HepG2 (cell line): Measurements from ENCODE around the gene ABAT. TPM values are rescaled to one million over a fixed set of nuclear protein-coding genes. Genes with fewer than 3 reads are reported as not detected.

Source experiments
- CREM ChIP-seq, 2 experiments: sonication (generic) in 1 of 2; formaldehyde crosslinking in 1 of 2; IDR thresholded peaks; 2 replicates each; pipeline versions ENCODE4 v1.4.0 to v1.6.1; 2016 to 2020; ENCODE audit warnings: antibody characterized with exemption in 1 of 2, mild to moderate bottlenecking in 1 of 2, missing genetic modification reagents in 1 of 2
- HIVEP1 ChIP-seq: sonication (generic); formaldehyde crosslinking; IDR thresholded peaks from 2 replicates; pipeline ENCODE4 v1.4.0; 2020; ENCODE audit warnings: mild to moderate bottlenecking, missing genetic modification reagents
- MIXL1 ChIP-seq: IDR thresholded peaks from 2 replicates; pipeline ENCODE4 v1.6.1; 2016
- NFKB2 ChIP-seq: sonication (generic); formaldehyde crosslinking; IDR thresholded peaks from 2 replicates; pipeline ENCODE4 v1.4.0; 2020; ENCODE audit warnings: missing genetic modification reagents, borderline replicate concordance
- PITX1 ChIP-seq: sonication (generic); formaldehyde crosslinking; IDR thresholded peaks from 2 replicates; pipeline ENCODE4 v1.5.1; 2020; ENCODE audit warnings: mild to moderate bottlenecking, missing genetic modification reagents
- RBM22 ChIP-seq: fragments of 200-400 bp; formaldehyde crosslinking; optimal IDR thresholded peaks from 2 replicates; pipeline ENCODE3; 2017; ENCODE audit warnings: mild to moderate bottlenecking, low read length, moderate library complexity
- ZNF567 ChIP-seq: sonication (generic); formaldehyde crosslinking; IDR thresholded peaks from 2 replicates; pipeline ENCODE4 v1.8.1; 2023; ENCODE audit warnings: mild to moderate bottlenecking, missing genetic modification reagents, borderline replicate concordance
- polyA plus RNA-seq, 8 experiments: library from polyadenylated mRNA; depleted of rRNA in 3 of 8; stranded (reverse) in 7 of 8; unstranded in 1 of 8; fragments of >200 nt; fragmentation: Illumina TruSeq in 4 of 8; extraction: Trizol in 4 of 8; gene quantifications; 2 replicates each; pipeline versions ENCODE4 v1.2.1 to v1.2.3, GENCODE V29; 2011 to 2016; ENCODE audit warnings: low read depth in 4 of 8, missing spikeins in 1 of 8, mixed read lengths in 1 of 8; ENCODE audit not compliant: insufficient read depth in 1 of 8
- total RNA-seq, 5 experiments: library from RNA; depleted of rRNA; stranded (reverse); fragments of >200 nt; fragmentation: Illumina TruSeq; extraction: Trizol; gene quantifications; 2 replicates each; pipeline ENCODE4 v1.2.3, GENCODE V29; 2016; ENCODE audit warnings: low read depth in 1 of 5
- TF ChIP-seq, protein P1 (sequence below), 2 experiments: fragments of 450-650 bp in 1 of 2; sonication (generic) in 1 of 2; formaldehyde crosslinking in 1 of 2; IDR thresholded peaks; 2 replicates each; pipeline versions ENCODE4 v1.6.1 to v1.8.0; 2016 to 2022; ENCODE audit warnings: antibody characterized with exemption in 1 of 2, mild to moderate bottlenecking in 1 of 2, missing genetic modification reagents in 1 of 2
- TF ChIP-seq, protein P2 (sequence below): sonication (generic); formaldehyde crosslinking; IDR thresholded peaks from 2 replicates; pipeline ENCODE4 v1.9.0; 2021; ENCODE audit warnings: missing genetic modification reagents, mild to moderate bottlenecking, borderline replicate concordance
- TF ChIP-seq, protein P3 (sequence below): sonication (generic); formaldehyde crosslinking; IDR thresholded peaks from one replicate; pipeline ENCODE4 v1.5.1; 2020; ENCODE audit warnings: mild to moderate bottlenecking, missing genetic modification reagents; ENCODE audit errors: not compliant biosample characterization

ABAT gene
- total and polyA plus RNA-seq, 2 of the 13 experiments (the other 11 are each of a cell fraction or from before 2014, with no cell fraction given): 47.6 to 97.3 TPM

DNA sequence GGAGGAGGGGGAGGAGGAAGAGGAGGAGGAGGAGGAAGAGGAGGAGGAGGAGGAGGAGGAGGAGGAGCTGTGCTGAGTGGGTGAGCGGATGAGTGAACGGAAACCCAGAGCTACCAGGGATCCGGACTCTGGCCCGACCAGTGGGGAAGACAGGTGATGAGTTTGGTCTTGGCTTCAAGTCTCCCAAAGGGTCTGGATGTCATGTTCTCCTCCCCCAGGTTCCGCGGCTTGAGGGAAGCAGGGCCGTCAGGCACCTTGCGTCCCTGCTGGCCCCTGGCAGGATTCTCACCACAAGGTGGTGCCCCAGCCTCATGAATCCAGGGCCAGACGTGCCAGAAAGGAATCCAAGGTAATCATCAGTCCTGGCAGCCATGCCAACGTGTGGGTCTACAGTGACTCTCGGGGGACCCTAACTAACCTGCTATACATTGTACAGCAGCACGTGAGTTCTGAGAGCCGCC is 13.5 kb upstream of the ABAT start (continued):
- TF ChIP-seq, protein P1, sequence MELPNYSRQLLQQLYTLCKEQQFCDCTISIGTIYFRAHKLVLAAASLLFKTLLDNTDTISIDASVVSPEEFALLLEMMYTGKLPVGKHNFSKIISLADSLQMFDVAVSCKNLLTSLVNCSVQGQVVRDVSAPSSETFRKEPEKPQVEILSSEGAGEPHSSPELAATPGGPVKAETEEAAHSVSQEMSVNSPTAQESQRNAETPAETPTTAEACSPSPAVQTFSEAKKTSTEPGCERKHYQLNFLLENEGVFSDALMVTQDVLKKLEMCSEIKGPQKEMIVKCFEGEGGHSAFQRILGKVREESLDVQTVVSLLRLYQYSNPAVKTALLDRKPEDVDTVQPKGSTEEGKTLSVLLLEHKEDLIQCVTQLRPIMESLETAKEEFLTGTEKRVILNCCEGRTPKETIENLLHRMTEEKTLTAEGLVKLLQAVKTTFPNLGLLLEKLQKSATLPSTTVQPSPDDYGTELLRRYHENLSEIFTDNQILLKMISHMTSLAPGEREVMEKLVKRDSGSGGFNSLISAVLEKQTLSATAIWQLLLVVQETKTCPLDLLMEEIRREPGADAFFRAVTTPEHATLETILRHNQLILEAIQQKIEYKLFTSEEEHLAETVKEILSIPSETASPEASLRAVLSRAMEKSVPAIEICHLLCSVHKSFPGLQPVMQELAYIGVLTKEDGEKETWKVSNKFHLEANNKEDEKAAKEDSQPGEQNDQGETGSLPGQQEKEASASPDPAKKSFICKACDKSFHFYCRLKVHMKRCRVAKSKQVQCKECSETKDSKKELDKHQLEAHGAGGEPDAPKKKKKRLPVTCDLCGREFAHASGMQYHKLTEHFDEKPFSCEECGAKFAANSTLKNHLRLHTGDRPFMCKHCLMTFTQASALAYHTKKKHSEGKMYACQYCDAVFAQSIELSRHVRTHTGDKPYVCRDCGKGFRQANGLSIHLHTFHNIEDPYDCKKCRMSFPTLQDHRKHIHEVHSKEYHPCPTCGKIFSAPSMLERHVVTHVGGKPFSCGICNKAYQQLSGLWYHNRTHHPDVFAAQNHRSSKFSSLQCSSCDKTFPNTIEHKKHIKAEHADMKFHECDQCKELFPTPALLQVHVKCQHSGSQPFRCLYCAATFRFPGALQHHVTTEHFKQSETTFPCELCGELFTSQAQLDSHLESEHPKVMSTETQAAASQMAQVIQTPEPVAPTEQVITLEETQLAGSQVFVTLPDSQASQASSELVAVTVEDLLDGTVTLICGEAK (IDR thresholded peaks at IDR 0.05): no peak
- TF ChIP-seq, protein P1 (CRISPR knock-in tag; IDR thresholded peaks at IDR 0.05): no peak
- no peak for TF ChIP-seq CREM (IDR thresholded peaks at IDR 0.05)
- TF ChIP-seq CREM (CRISPR knock-in tag; IDR thresholded peaks at IDR 0.05): no peak
- TF ChIP-seq, protein P2, sequence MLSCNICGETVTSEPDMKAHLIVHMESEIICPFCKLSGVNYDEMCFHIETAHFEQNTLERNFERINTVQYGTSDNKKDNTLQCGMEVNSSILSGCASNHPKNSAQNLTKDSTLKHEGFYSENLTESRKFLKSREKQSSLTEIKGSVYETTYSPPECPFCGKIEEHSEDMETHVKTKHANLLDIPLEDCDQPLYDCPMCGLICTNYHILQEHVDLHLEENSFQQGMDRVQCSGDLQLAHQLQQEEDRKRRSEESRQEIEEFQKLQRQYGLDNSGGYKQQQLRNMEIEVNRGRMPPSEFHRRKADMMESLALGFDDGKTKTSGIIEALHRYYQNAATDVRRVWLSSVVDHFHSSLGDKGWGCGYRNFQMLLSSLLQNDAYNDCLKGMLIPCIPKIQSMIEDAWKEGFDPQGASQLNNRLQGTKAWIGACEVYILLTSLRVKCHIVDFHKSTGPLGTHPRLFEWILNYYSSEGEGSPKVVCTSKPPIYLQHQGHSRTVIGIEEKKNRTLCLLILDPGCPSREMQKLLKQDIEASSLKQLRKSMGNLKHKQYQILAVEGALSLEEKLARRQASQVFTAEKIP (CRISPR knock-in tag): no peak
- no peak; the same call in 1 of the 2 replicates for TF ChIP-seq NFKB2 (CRISPR knock-in tag)
- TF ChIP-seq PITX1 (CRISPR knock-in tag): no peak
- TF ChIP-seq RBM22: no peak
- TF ChIP-seq, protein P3, sequence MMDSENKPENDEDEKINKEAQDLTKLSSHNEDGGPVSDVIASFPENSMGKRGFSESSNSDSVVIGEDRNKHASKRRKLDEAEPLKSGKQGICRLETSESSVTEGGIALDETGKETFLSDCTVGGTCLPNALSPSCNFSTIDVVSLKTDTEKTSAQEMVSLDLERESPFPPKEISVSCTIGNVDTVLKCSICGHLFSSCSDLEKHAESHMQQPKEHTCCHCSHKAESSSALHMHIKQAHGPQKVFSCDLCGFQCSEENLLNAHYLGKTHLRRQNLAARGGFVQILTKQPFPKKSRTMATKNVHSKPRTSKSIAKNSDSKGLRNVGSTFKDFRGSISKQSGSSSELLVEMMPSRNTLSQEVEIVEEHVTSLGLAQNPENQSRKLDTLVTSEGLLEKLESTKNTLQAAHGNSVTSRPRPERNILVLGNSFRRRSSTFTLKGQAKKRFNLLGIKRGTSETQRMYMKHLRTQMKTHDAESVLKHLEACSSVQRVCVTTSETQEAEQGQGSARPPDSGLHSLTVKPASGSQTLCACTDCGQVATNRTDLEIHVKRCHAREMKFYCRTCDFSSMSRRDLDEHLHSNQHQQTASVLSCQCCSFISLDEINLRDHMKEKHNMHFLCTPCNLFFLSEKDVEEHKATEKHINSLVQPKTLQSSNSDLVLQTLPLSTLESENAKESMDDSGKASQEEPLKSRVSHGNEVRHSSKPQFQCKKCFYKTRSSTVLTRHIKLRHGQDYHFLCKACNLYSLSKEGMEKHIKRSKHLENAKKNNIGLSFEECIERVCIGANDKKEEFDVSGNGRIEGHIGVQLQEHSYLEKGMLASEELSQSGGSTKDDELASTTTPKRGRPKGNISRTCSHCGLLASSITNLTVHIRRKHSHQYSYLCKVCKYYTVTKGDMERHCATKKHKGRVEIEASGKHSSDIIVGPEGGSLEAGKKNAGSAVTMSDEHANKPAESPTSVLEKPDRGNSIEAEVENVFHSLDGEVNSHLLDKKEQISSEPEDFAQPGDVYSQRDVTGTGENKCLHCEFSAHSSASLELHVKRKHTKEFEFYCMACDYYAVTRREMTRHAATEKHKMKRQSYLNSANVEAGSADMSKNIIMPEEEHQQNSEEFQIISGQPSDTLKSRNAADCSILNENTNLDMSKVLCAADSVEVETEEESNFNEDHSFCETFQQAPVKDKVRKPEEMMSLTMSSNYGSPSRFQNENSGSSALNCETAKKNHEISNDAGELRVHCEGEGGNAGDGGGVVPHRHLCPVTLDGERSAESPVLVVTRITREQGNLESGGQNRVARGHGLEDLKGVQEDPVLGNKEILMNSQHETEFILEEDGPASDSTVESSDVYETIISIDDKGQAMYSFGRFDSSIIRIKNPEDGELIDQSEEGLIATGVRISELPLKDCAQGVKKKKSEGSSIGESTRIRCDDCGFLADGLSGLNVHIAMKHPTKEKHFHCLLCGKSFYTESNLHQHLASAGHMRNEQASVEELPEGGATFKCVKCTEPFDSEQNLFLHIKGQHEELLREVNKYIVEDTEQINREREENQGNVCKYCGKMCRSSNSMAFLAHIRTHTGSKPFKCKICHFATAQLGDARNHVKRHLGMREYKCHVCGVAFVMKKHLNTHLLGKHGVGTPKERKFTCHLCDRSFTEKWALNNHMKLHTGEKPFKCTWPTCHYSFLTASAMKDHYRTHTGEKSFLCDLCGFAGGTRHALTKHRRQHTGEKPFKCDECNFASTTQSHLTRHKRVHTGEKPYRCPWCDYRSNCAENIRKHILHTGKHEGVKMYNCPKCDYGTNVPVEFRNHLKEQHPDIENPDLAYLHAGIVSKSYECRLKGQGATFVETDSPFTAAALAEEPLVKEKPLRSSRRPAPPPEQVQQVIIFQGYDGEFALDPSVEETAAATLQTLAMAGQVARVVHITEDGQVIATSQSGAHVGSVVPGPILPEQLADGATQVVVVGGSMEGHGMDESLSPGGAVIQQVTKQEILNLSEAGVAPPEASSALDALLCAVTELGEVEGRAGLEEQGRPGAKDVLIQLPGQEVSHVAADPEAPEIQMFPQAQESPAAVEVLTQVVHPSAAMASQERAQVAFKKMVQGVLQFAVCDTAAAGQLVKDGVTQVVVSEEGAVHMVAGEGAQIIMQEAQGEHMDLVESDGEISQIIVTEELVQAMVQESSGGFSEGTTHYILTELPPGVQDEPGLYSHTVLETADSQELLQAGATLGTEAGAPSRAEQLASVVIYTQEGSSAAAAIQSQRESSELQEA (CRISPR knock-in tag): no peak
- no peak for TF ChIP-seq HIVEP1 (CRISPR knock-in tag)
- peak; percentile 59; the same call in 1 of the 2 replicates for TF ChIP-seq MIXL1 (CRISPR knock-in tag)
- no peak for TF ChIP-seq ZNF567 (CRISPR knock-in tag)
